ENCODE data around the gene JARID2.

DNA sequence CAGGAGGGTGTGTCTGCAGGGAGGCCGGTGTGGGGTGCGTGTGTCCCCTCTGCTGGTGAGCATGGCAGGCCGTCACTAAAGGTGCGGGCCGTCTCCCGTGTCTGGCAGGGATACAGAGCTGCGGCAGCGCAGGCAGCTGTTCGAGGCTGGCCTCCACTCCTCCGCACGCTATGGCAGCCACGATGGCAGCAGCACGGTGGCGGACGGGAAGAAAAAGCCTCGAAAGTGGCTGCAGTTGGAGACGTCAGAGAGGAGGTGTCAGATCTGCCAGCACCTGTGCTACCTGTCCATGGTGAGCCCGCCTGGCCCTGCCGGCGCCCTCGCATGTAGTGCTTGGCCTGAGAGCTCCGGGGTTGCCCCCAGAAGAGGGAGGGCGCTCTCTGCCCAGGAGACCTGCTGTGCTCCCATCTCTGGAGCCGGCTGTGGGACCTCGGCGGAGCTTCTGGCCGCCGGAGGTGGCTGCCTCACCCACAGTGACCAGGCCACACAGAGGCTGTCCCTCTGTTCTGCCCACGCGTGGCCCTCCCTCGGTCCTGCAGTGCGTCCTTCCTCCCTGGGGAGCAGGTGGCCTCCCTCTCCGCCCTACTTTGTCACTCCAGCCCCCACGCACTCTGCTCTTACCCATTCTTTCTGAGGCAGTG is 267.4 kb downstream of the JARID2 start:
- TF ChIP-seq, protein P1, sequence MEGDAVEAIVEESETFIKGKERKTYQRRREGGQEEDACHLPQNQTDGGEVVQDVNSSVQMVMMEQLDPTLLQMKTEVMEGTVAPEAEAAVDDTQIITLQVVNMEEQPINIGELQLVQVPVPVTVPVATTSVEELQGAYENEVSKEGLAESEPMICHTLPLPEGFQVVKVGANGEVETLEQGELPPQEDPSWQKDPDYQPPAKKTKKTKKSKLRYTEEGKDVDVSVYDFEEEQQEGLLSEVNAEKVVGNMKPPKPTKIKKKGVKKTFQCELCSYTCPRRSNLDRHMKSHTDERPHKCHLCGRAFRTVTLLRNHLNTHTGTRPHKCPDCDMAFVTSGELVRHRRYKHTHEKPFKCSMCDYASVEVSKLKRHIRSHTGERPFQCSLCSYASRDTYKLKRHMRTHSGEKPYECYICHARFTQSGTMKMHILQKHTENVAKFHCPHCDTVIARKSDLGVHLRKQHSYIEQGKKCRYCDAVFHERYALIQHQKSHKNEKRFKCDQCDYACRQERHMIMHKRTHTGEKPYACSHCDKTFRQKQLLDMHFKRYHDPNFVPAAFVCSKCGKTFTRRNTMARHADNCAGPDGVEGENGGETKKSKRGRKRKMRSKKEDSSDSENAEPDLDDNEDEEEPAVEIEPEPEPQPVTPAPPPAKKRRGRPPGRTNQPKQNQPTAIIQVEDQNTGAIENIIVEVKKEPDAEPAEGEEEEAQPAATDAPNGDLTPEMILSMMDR (IDR thresholded peaks at IDR 0.05), result no peak
- TF ChIP-seq POLR2A (IDR thresholded peaks at IDR 0.05), result no peak

Data from Peyer's patch (tissue), 4 donors.